ENCODE results near the gene SLC9A8.

The SLC9A8 gene

DNA sequence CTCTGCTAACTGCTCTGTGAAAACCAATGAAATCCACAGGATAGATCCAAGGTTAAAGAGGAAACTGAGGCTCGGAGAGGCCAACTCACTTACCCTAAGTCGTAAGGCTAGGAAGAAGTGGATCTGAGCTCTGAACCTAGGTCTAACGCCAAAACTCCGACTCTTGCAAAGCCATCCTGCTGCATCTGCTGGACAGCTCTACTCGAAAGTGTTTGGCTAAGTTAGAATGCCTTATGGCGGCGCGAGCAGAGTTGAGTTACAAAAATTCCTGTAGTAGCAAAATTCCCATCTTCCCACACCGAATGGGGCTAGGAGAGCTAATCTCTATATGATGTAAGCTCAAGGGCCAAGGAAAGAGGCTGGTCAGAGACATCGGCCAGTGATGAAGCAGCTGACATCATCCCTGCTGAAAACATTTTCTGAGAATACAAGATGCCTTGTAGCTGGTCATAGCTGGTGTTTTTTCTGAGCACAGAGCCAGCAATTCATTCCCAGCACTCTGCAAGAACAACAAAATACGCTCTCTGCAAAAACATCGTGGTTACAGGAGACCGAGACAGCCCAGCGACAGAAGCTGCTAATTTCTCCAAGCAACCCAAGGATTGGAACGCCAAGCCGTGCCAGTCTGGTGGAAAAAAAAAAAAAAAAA lies 100.9 kb downstream of the SLC9A8 start:
- no peak for TF ChIP-seq RAD21 (IDR thresholded peaks at IDR 0.05; ENCODE audit: low read depth)
- no peak for TF ChIP-seq YY1 (IDR thresholded peaks at IDR 0.05; ENCODE audit: low read depth)
- TF ChIP-seq REST (IDR thresholded peaks at IDR 0.05; ENCODE audit: low read depth), result no peak
- TF ChIP-seq NFIC (IDR thresholded peaks at IDR 0.05), result no peak
- no peak for TF ChIP-seq CEBPB (IDR thresholded peaks at IDR 0.05)
- TF ChIP-seq ZBTB7A (IDR thresholded peaks at IDR 0.05; ENCODE audit: low read depth), result no peak
- TF ChIP-seq TCF12 (IDR thresholded peaks at IDR 0.05; ENCODE audit: low read depth), result no peak
- no peak for TF ChIP-seq CREB1 (IDR thresholded peaks at IDR 0.05; ENCODE audit: low read depth)
- TF ChIP-seq FOXM1 (IDR thresholded peaks at IDR 0.05; ENCODE audit: borderline replicate concordance, low read depth), result no peak

DNA sequence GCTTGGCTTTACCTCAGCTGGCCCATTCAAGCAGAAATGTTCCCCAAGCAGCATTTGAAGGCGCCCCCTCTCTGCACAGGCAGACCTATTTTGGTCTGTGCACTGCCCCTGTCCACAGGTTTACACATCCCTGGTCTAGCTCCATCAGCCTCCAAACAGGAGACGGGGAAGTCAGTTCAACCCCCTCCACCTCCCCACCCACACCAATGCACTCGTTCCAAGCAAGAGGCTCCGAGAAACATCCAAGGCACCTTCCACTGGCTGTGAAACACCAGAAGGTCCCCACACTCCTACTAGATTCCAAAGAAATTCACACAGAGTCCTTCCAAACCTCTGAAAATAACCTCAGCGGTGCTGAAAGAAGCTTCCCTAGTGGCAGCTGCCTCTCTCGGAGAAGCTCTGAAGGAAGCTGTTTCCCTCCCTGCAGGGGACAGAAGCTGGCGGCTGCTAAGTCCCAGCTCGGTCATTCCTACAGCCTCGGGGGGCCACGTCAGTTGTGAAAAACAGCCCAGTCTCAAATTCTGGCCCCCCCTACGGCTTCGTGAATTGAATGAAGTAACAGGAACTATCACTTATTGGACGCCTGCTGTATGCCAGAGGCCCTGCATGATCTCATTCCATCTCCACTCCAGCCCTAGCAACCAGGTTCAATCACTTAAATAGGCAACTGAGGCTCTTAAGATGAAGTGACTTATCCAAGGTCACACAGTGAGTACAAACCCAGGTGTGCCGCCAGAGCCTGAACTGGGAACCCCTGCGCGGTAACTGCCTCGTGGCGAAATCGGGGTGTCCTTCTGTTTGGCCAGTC lies 101.9 kb downstream of the SLC9A8 start:
- TF ChIP-seq REST (IDR thresholded peaks at IDR 0.05; ENCODE audit: low read depth), result no peak
- no peak for TF ChIP-seq CREB1 (IDR thresholded peaks at IDR 0.05; ENCODE audit: low read depth)
- TF ChIP-seq FOXM1 (IDR thresholded peaks at IDR 0.05; ENCODE audit: borderline replicate concordance, low read depth), result no peak

DNA sequence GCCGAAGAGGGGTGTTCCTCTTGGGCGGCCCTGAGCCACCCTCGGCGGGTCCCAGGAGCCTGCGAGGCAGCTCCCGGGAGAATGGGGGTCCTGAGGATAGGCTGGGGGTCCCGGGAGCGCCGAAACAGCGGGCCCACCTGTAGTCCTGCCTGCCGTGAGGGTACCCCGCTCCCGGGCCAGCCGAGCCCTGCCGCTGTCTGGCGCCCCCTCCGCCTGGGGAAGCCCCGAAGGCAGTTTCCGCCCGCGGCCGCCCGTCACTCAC lies 102.4 kb downstream of the SLC9A8 start:
- TF ChIP-seq MAX (IDR thresholded peaks at IDR 0.05) (no peak), CEBPB (IDR thresholded peaks at IDR 0.05) (no peak), NFIC (IDR thresholded peaks at IDR 0.05) (no peak), ZBTB7A (IDR thresholded peaks at IDR 0.05; ENCODE audit: low read depth) (no peak), YY1 (IDR thresholded peaks at IDR 0.05; ENCODE audit: low read depth) (no peak), RAD21 (IDR thresholded peaks at IDR 0.05; ENCODE audit: low read depth) (no peak), TCF12 (IDR thresholded peaks at IDR 0.05; ENCODE audit: low read depth) (no peak), FOXM1 (IDR thresholded peaks at IDR 0.05; ENCODE audit: borderline replicate concordance, low read depth) (no peak), EGR1 (IDR thresholded peaks at IDR 0.05) (no peak), TAF1 (IDR thresholded peaks at IDR 0.05; ENCODE audit: low read depth) (no peak), TEAD4 (IDR thresholded peaks at IDR 0.05) (no peak), CREB1 (IDR thresholded peaks at IDR 0.05; ENCODE audit: low read depth) (no peak), USF1 (IDR thresholded peaks at IDR 0.05) (no peak), EP300 (IDR thresholded peaks at IDR 0.05; ENCODE audit: borderline replicate concordance) (no peak)

- TF ChIP-seq REST (IDR thresholded peaks at IDR 0.05; ENCODE audit: low read depth), result no peak
- no peak for TF ChIP-seq FOXM1 (IDR thresholded peaks at IDR 0.05; ENCODE audit: borderline replicate concordance, low read depth)
- peak; percentile 90 for TF ChIP-seq CREB1 (IDR thresholded peaks at IDR 0.05; ENCODE audit: low read depth)
- TF ChIP-seq ZBTB7A (IDR thresholded peaks at IDR 0.05; ENCODE audit: low read depth), result no peak
- TF ChIP-seq EGR1 (IDR thresholded peaks at IDR 0.05), result no peak
- peak; percentile 54 for TF ChIP-seq TAF1 (IDR thresholded peaks at IDR 0.05; ENCODE audit: low read depth)
- TF ChIP-seq MAX (IDR thresholded peaks at IDR 0.05), result peak; percentile 67
- TF ChIP-seq TCF12 (IDR thresholded peaks at IDR 0.05; ENCODE audit: low read depth), result 0 out of 2 replicates have a peak, but pooled peaks have one; percentile 29
- TF ChIP-seq TEAD4 (IDR thresholded peaks at IDR 0.05), result no peak
- peak; percentile 70; the same call in 1 of the 2 replicates for TF ChIP-seq YY1 (IDR thresholded peaks at IDR 0.05; ENCODE audit: low read depth)
- TF ChIP-seq USF1 (IDR thresholded peaks at IDR 0.05), result no peak
- no peak for TF ChIP-seq CEBPB (IDR thresholded peaks at IDR 0.05)
- no peak for TF ChIP-seq EP300 (IDR thresholded peaks at IDR 0.05; ENCODE audit: borderline replicate concordance)
- TF ChIP-seq RAD21 (IDR thresholded peaks at IDR 0.05; ENCODE audit: low read depth), result no peak
- no peak for TF ChIP-seq NFIC (IDR thresholded peaks at IDR 0.05)
Measured at GRCh38 chr20:49915380-49916145, 102.9 kb downstream of the SLC9A8 start, which contains the start of gene SPATA2. TSS of gene SPATA2 (minus strand) at chr20:49915529. CDS start at chr20:49908490, 7,039 bp downstream.

All from Ishikawa (cell line).